WTC11 (cell line): ENCODE results near the gene GIPC3.
A peak's percentile ranks its signal among the peaks of the same experiment; 100 is the strongest.

Experiments used
- ESRRA ChIP-seq: sonication (generic); formaldehyde crosslinking; IDR thresholded peaks from 2 replicates; pipeline ENCODE4 v1.8.1; 2022; ENCODE audit warnings: mild to moderate bottlenecking, missing genetic modification reagents, borderline replicate concordance
- RORB ChIP-seq: fragments of 250-450 bp; sonication (Bioruptor Pico); IDR thresholded peaks from 2 replicates; pipeline ENCODE4 v1.9.0; 2021; ENCODE audit warnings: mild to moderate bottlenecking
- SMAD3 ChIP-seq: sonication (generic); formaldehyde crosslinking; IDR thresholded peaks from 2 replicates; pipeline ENCODE4 v1.8.0; 2022; ENCODE audit warnings: missing genetic modification reagents, mild to moderate bottlenecking, borderline replicate concordance
- SMAD4 ChIP-seq: sonication (generic); formaldehyde crosslinking; IDR thresholded peaks from 2 replicates; pipeline ENCODE4 v1.8.0; 2022; ENCODE audit warnings: mild to moderate bottlenecking, missing genetic modification reagents
- TP53 ChIP-seq: sonication (generic); formaldehyde crosslinking; IDR thresholded peaks from 2 replicates; pipeline ENCODE4 v1.8.1; 2023; ENCODE audit warnings: mild to moderate bottlenecking, missing genetic modification reagents
- ZNF263 ChIP-seq: sonication (generic); formaldehyde crosslinking; IDR thresholded peaks from 2 replicates; pipeline ENCODE4 v1.8.1; 2022; ENCODE audit warnings: low read depth, mild to moderate bottlenecking, moderate library complexity, missing genetic modification reagents
- TF ChIP-seq, protein P1 (sequence below): fragments of 200-600 bp; IDR thresholded peaks from 2 replicates; pipeline ENCODE4 v1.8.0; 2022; ENCODE audit warnings: antibody characterized with exemption
- TF ChIP-seq, protein P2 (sequence below): sonication (generic); formaldehyde crosslinking; IDR thresholded peaks from 2 replicates; pipeline ENCODE4 v1.8.1; 2023; ENCODE audit warnings: mild to moderate bottlenecking, moderate library complexity, missing genetic modification reagents
- TF ChIP-seq, protein P3 (sequence below): sonication (generic); formaldehyde crosslinking; IDR thresholded peaks from 2 replicates; pipeline ENCODE4 v1.8.0; 2022; ENCODE audit warnings: mild to moderate bottlenecking, missing genetic modification reagents
- TF ChIP-seq, protein P4 (sequence below): sonication (generic); formaldehyde crosslinking; conservative IDR thresholded peaks from 2 replicates; pipeline ENCODE4 v1.8.1; 2023; ENCODE audit warnings: mild to moderate bottlenecking, low read depth, missing genetic modification reagents, moderate library complexity

DNA sequence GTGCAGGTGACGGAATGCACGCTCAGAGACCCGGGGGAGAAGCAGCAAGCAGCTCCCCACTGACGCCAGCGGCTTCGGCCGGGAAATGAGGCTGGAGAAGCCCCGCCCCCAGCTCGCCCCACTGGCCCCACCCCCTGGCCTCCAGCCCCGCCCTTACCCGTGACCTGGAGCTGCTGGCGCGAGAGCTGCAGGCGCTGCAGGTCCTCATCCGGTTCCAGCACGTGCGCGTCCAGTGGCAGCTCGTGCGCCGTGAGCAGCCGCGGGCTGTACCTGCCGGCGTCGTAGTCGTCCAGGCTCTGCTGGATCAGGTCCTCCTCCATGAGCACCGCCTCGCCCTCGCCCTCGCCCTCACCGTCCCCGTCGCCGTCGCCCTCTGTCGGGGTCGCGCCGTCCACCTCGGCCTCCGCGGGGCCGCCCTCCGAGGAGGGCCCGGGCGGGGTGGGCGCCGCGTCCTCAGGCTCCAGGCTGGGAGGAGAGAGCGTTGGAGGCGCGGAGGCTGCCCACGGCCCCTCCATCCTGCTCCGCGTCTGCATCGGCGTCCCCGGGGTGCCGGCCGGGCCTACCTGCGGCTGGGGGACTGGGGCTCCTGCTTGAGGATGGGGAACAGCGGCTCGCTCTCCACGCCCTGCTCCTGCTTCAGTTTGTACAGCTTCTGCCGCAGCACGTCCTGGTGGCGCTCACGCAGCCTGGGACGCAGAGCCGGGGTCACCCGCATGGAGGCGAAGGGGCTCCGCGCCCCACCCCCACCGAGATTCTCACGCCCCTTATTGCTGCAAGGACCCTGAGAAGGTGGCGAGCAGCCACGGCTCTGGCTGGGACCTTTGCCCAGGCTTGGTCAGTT is 27.8 kb downstream of the GIPC3 start:
- TF ChIP-seq, protein P1, sequence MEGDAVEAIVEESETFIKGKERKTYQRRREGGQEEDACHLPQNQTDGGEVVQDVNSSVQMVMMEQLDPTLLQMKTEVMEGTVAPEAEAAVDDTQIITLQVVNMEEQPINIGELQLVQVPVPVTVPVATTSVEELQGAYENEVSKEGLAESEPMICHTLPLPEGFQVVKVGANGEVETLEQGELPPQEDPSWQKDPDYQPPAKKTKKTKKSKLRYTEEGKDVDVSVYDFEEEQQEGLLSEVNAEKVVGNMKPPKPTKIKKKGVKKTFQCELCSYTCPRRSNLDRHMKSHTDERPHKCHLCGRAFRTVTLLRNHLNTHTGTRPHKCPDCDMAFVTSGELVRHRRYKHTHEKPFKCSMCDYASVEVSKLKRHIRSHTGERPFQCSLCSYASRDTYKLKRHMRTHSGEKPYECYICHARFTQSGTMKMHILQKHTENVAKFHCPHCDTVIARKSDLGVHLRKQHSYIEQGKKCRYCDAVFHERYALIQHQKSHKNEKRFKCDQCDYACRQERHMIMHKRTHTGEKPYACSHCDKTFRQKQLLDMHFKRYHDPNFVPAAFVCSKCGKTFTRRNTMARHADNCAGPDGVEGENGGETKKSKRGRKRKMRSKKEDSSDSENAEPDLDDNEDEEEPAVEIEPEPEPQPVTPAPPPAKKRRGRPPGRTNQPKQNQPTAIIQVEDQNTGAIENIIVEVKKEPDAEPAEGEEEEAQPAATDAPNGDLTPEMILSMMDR, result no peak
- no peak for TF ChIP-seq ESRRA (CRISPR knock-in tag)
- no peak for TF ChIP-seq ZNF263
- no peak for TF ChIP-seq SMAD3 (CRISPR knock-in tag)
- TF ChIP-seq, protein P2, sequence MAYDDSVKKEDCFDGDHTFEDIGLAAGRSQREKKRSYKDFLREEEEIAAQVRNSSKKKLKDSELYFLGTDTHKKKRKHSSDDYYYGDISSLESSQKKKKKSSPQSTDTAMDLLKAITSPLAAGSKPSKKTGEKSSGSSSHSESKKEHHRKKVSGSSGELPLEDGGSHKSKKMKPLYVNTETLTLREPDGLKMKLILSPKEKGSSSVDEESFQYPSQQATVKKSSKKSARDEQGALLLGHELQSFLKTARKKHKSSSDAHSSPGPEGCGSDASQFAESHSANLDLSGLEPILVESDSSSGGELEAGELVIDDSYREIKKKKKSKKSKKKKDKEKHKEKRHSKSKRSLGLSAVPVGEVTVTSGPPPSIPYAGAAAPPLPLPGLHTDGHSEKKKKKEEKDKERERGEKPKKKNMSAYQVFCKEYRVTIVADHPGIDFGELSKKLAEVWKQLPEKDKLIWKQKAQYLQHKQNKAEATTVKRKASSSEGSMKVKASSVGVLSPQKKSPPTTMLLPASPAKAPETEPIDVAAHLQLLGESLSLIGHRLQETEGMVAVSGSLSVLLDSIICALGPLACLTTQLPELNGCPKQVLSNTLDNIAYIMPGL (CRISPR knock-in tag), result no peak
- TF ChIP-seq, protein P3, sequence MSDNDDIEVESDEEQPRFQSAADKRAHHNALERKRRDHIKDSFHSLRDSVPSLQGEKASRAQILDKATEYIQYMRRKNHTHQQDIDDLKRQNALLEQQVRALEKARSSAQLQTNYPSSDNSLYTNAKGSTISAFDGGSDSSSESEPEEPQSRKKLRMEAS (CRISPR knock-in tag), result peak; percentile 55; the same call in 1 of the 2 replicates
- no peak for TF ChIP-seq SMAD4 (CRISPR knock-in tag)
- TF ChIP-seq, protein P4, sequence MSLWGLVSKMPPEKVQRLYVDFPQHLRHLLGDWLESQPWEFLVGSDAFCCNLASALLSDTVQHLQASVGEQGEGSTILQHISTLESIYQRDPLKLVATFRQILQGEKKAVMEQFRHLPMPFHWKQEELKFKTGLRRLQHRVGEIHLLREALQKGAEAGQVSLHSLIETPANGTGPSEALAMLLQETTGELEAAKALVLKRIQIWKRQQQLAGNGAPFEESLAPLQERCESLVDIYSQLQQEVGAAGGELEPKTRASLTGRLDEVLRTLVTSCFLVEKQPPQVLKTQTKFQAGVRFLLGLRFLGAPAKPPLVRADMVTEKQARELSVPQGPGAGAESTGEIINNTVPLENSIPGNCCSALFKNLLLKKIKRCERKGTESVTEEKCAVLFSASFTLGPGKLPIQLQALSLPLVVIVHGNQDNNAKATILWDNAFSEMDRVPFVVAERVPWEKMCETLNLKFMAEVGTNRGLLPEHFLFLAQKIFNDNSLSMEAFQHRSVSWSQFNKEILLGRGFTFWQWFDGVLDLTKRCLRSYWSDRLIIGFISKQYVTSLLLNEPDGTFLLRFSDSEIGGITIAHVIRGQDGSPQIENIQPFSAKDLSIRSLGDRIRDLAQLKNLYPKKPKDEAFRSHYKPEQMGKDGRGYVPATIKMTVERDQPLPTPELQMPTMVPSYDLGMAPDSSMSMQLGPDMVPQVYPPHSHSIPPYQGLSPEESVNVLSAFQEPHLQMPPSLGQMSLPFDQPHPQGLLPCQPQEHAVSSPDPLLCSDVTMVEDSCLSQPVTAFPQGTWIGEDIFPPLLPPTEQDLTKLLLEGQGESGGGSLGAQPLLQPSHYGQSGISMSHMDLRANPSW (CRISPR knock-in tag), result no peak
- no peak for TF ChIP-seq RORB (CRISPR knock-in tag)
- no peak for TF ChIP-seq TP53 (CRISPR knock-in tag)
